HG03159 (cell line): Measurements from ENCODE around the gene TTL.
"Not testable (repeated sequence)": the region's sequence is repeated elsewhere in the genome, so short reads cannot be mapped to it uniquely, and the experiment has no call there.

Experiments used
- ATAC-seq: cut with Tn5 transposase; IDR thresholded peaks from one replicate; pipeline ENCODE4 v1.9.1; 2021; ENCODE audit warnings: mild to moderate bottlenecking, moderate library complexity; ENCODE audit not compliant: unreplicated experiment

Gene TTL

GRCh38 chr2:112519506-112519905, 37.5 kb downstream of the TTL start:
- no peak for ATAC-seq

- ATAC-seq = no peak
Measured at GRCh38 chr2:112520234-112520783, 38.4 kb downstream of the TTL start.

GRCh38 chr2:112523291-112523777, 41.4 kb downstream of the TTL start:
- no peak for ATAC-seq

- ATAC-seq = not testable (repeated sequence)
Measured at GRCh38 chr2:112524276-112524675, 42.3 kb downstream of the TTL start.

- ATAC-seq = no peak
Measured at GRCh38 chr2:112528541-112528940, 46.6 kb downstream of the TTL start.

- ATAC-seq = no peak
Measured at GRCh38 chr2:112529757-112530156, 47.8 kb downstream of the TTL start.

- ATAC-seq = no peak
Measured at GRCh38 chr2:112530728-112531127, 48.8 kb downstream of the TTL start.

- ATAC-seq = no peak
Measured at GRCh38 chr2:112534826-112535225, 52.9 kb downstream of the TTL start.

- not testable (repeated sequence) for ATAC-seq
Measured at GRCh38 chr2:112536665-112537064, 54.7 kb downstream of the TTL start.

- ATAC-seq = no peak
Measured at GRCh38 chr2:112539306-112539705, 57.4 kb downstream of the TTL start.

- no peak for ATAC-seq
Measured at GRCh38 chr2:112540906-112541305, 59.0 kb downstream of the TTL start.

- peak; percentile 58 for ATAC-seq
Measured at GRCh38 chr2:112541315-112542122, 59.6 kb downstream of the TTL start.

- peak; percentile 72 for ATAC-seq
Measured at GRCh38 chr2:112542123-112542983, 60.4 kb downstream of the TTL start, which contains the start of gene POLR1B. POLR1B (plus strand) TSS chr2:112542465; CDS start chr2:112542495, 30 bp downstream.

GRCh38 chr2:112542984-112543661, 61.2 kb downstream of the TTL start:
- ATAC-seq = peak; percentile 0

- ATAC-seq = no peak
Measured at GRCh38 chr2:112547333-112547732, 65.4 kb downstream of the TTL start.

GRCh38 chr2:112548980-112549379, 67.0 kb downstream of the TTL start:
- no peak for ATAC-seq

- peak; percentile 63 for ATAC-seq
Measured at GRCh38 chr2:112566104-112566503, 84.1 kb downstream of the TTL start.

- ATAC-seq = peak; percentile 10
Measured at GRCh38 chr2:112566508-112566907, 84.6 kb downstream of the TTL start.

GRCh38 chr2:112572005-112572404, 90.0 kb downstream of the TTL start:
- ATAC-seq = no peak

GRCh38 chr2:112577756-112578155, 95.8 kb downstream of the TTL start:
- ATAC-seq = no peak

GRCh38 chr2:112579241-112579640, 97.3 kb downstream of the TTL start:
- ATAC-seq = no peak
